Esophagus muscularis mucosa (tissue), 4 donors: ENCODE measurements around the gene NPAS3. TPM values are rescaled to one million over a fixed set of nuclear protein-coding genes. Genes with fewer than 3 reads are reported as not detected.

ENCODE experiments used
- DNase-seq: peaks from one replicate; pipeline ENCODE4 v3.0.0-alpha.2; 2017; ENCODE audit errors: extremely low spot score
- H3K27ac ChIP-seq, 4 donors: fragments of 200-600 bp; sonication (generic); replicated peaks in 1 of 4; 1 replicate in 3 of 4; 2 replicates in 1 of 4; pipeline ENCODE4 v1.5.1; 2016 to 2019; ENCODE audit warnings: mild to moderate bottlenecking in 1 of 4
- H3K27me3 ChIP-seq, 4 donors: fragments of 200-600 bp; sonication (generic); one replicate each; pipeline versions ENCODE4 v1.5.1 to v1.6.0; 2016 to 2019
- H3K36me3 ChIP-seq, 4 donors: fragments of 200-600 bp; sonication (generic); one replicate each; pipeline ENCODE4 v1.5.1; 2016 to 2019
- H3K4me1 ChIP-seq, 4 donors: fragments of 200-600 bp; sonication (generic); one replicate each; pipeline ENCODE4 v1.5.1; 2016 to 2019
- H3K4me3 ChIP-seq, 4 donors: fragments of 200-600 bp; sonication (generic); 1 replicate in 2 of 4; 2 replicates in 2 of 4; pipeline ENCODE4 v1.5.1; 2016 to 2019; ENCODE audit warnings: mild to moderate bottlenecking in 4 of 4, moderate library complexity in 1 of 4
- H3K9me3 ChIP-seq, 4 donors: fragments of 200-600 bp; sonication (generic); 1 replicate in 3 of 4; 2 replicates in 1 of 4; pipeline ENCODE4 v1.5.1; 2016 to 2019
- EP300 ChIP-seq: sonication (generic); formaldehyde crosslinking; IDR thresholded peaks from one replicate; pipeline ENCODE4 v1.6.1; 2017; ENCODE audit warnings: antibody characterized with exemption
- POLR2A ChIP-seq: fragments of 450-650 bp; IDR thresholded peaks from one replicate; pipeline ENCODE4 v1.6.1; 2017; ENCODE audit warnings: antibody characterized with exemption, moderate library complexity, mild to moderate bottlenecking, low read depth
- POLR2AphosphoS5 ChIP-seq, 2 donors: sonication (generic); formaldehyde crosslinking; IDR thresholded peaks; one replicate each; pipeline ENCODE4 v1.6.1; 2017; ENCODE audit warnings: antibody characterized with exemption in 2 of 2
- WGBS: methylation state at CpG from one replicate; pipeline ENCODE4 v1.1.5; 2018; 5-methylcytosine and 5-hydroxymethylcytosine counted together
- intact Hi-C: fragments of 100-400 bp; cut with DNase I; formaldehyde crosslinking; loops from one replicate; pipeline ENCODE4 v1.15.1; 2023
- total RNA-seq, 4 donors: library from RNA; depleted of rRNA; stranded (reverse); fragments of >200 nt; gene quantifications; one replicate each; pipeline versions ENCODE4 v1.1.0 to v1.2.1, GENCODE V29; 2016
- TF ChIP-seq, protein P1 (sequence below), 3 experiments: fragments of 200-600 bp in 2 of 3; fragments of 450-650 bp in 1 of 3; sonication (generic) in 2 of 3; IDR thresholded peaks; one replicate each; pipeline ENCODE4 v1.5.1; 2017 to 2019; ENCODE audit warnings: antibody characterized with exemption in 3 of 3, mild to moderate bottlenecking in 2 of 3, moderate library complexity in 1 of 3

The NPAS3 gene
- total RNA-seq, 4 donors from 2014 or later = 3.3 to 7.3 (median 5.8) TPM

DNA sequence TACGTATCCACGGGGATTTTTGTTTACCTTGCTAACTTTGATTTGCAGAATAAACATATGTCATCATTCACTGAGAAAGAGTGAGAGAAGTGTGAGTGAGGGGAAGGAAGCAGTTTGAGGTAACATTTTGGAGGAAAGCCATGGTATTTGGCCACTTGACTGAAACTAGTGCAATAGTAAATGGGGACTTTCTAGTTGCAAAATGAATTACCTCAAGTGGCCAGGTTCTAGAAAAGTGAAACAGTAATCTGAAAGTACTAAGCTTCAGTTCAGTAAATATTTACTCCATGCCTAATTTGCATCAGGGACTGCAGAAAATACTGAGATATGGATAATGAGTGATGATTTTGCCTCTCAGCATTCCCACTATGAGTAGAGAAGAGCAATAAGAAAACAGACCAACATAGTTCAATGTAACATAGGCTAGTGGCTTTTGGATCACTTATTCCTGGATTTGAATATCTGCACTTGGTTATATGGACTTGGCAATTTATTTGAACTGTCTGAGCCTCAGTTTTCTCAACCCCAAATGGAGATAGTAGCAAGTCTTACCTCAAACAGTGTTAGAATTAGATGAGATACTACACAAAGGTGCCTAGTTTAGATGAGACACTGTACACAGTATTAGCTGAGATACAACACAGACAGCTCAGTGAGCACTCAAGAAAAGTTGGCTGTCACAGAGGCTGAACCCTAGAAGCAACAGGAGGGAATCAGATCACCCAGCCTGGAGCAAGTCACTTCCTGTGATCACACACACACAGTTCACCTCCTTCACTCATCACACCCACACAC, 439.1 kb downstream of the NPAS3 start:
- WGBS = 54% methylated on average over 2 of the region's 2 CpGs
- H3K4me3 ChIP-seq = no peak overlapping the region
- intact Hi-C loops = no loop called here
- no peaks in the 10 kb centered on the region for H3K27me3 ChIP-seq
- H3K27ac ChIP-seq = no peak overlapping the region
- no peaks in the 10 kb centered on the region for H3K4me1 ChIP-seq
- TF ChIP-seq POLR2A (no peak), POLR2AphosphoS5 (IDR thresholded peaks at IDR 0.05) (no peak), EP300 (no peak)
- TF ChIP-seq, protein P1, sequence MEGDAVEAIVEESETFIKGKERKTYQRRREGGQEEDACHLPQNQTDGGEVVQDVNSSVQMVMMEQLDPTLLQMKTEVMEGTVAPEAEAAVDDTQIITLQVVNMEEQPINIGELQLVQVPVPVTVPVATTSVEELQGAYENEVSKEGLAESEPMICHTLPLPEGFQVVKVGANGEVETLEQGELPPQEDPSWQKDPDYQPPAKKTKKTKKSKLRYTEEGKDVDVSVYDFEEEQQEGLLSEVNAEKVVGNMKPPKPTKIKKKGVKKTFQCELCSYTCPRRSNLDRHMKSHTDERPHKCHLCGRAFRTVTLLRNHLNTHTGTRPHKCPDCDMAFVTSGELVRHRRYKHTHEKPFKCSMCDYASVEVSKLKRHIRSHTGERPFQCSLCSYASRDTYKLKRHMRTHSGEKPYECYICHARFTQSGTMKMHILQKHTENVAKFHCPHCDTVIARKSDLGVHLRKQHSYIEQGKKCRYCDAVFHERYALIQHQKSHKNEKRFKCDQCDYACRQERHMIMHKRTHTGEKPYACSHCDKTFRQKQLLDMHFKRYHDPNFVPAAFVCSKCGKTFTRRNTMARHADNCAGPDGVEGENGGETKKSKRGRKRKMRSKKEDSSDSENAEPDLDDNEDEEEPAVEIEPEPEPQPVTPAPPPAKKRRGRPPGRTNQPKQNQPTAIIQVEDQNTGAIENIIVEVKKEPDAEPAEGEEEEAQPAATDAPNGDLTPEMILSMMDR (IDR thresholded peaks at IDR 0.05) = no peak
- no peaks in the 10 kb centered on the region for H3K36me3 ChIP-seq
- H3K9me3 ChIP-seq = no peaks in the 10 kb centered on the region
- no peak for DNase-seq

DNA sequence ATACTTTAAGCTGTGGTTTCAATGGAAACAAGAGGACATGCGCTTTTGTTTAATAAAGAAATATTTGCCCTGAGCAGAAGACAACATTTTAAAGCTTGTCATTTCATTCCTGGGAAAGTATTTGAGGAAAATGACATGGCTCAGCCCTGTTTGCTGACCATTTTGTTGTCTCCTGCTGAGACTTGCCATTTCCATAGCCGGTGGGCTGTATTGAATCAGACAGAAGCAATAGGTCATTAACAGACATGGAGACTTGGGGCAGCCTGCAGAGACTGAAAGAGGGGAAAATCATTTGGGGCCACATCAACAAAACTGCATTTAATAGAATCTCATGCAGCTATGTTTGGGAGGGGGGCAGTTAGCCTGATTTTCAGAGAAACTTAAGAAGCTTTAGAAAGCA, 443.0 kb downstream of the NPAS3 start:
- intact Hi-C loops = no loop called here
- Histone ChIP-seq H3K27ac (no peak overlapping the region), H3K4me1 (no peaks in the 10 kb centered on the region), H3K27me3 (no peaks in the 10 kb centered on the region), H3K9me3 (no peaks in the 10 kb centered on the region), H3K4me3 (no peak overlapping the region), H3K36me3 (no peaks in the 10 kb centered on the region)
- DNase-seq = no peak
- WGBS = 64% methylated on average over 2 of the region's 2 CpGs
- TF ChIP-seq, protein P1 (IDR thresholded peaks at IDR 0.05) = no peak
- no peak for TF ChIP-seq EP300
- TF ChIP-seq POLR2AphosphoS5 (IDR thresholded peaks at IDR 0.05) = no peak
- TF ChIP-seq POLR2A = no peak

DNA sequence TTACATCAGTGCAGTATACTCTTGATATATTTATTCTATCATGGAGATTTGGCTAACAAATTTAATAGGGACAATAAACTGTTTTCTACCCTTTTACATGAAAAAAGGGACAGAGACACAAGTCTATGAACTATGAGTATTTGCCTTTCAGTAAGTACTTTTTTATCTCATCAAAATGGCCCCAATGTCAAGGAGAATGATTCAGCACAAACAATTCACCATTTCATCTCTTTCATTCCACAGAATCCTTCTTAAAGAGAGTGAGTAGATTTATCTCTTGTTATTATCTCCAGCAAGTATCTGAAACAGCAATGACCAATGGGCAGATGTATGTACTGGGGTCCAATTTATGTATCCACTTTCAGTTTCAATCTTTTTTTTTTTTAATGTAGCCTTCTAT, 447.5 kb downstream of the NPAS3 start:
- Histone ChIP-seq H3K27ac (no peak overlapping the region), H3K9me3 (no peaks in the 10 kb centered on the region), H3K27me3 (no peaks in the 10 kb centered on the region), H3K4me3 (no peak overlapping the region), H3K4me1 (no peaks in the 10 kb centered on the region), H3K36me3 (no peaks in the 10 kb centered on the region)
- no peak for DNase-seq
- intact Hi-C loops = no loop called here
- TF ChIP-seq, protein P1 (IDR thresholded peaks at IDR 0.05) = no peak
- TF ChIP-seq EP300 (no peak), POLR2A (no peak), POLR2AphosphoS5 (IDR thresholded peaks at IDR 0.05) (no peak)

DNA sequence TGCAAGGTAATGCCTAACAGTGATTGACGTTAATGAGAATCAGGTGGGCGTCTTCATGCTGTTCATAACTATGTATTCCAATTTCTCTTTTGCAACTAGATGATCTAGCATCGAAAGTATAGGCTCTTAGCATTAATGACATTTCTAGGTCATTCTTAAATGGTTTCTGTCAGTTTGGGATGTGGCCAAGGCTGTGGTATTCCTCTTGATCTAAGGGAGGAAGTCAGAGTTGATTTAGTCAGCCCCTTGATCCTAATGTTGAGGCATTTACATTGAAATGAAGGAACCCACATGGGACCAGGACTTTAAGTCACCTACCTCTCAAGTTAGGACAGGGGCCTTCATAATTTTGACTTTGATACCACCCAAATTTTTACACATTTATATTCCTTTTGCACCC, 448.1 kb downstream of the NPAS3 start:
- no peak overlapping the region for H3K27ac ChIP-seq
- H3K27me3 ChIP-seq = no peaks in the 10 kb centered on the region
- H3K9me3 ChIP-seq = no peaks in the 10 kb centered on the region
- no peak overlapping the region for H3K4me3 ChIP-seq
- no peaks in the 10 kb centered on the region for H3K4me1 ChIP-seq
- WGBS = 80% methylated on average over 3 of the region's 3 CpGs
- TF ChIP-seq POLR2A = no peak
- no peak for TF ChIP-seq POLR2AphosphoS5 (IDR thresholded peaks at IDR 0.05)
- TF ChIP-seq, protein P1 (IDR thresholded peaks at IDR 0.05) = no peak
- intact Hi-C loops = no loop called here
- no peak for DNase-seq
- H3K36me3 ChIP-seq = no peaks in the 10 kb centered on the region

DNA sequence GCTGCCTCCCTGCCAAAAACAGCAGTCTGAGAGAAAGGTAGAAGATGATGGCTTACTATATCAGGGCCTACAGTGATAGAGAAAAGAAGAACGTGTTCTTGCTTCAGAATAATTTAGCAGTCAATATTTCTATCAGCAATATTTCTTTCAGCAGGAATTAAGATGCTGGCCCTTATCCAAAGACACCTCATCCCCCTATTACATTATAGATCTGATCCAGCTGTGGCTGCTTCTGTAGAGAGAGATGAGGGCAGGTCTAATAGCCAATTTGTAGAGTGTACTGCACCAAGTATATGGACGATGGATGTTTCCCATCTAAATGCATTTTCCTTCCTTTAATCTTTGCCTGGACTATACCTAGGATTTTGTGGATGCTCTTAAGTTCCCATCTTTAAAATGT, 451.7 kb downstream of the NPAS3 start:
- WGBS = 36% methylated on average over 2 of the region's 2 CpGs
- Histone ChIP-seq H3K4me1 (no peaks in the 10 kb centered on the region), H3K4me3 (no peak overlapping the region), H3K27ac (no peak overlapping the region), H3K36me3 (no peaks in the 10 kb centered on the region), H3K27me3 (no peaks in the 10 kb centered on the region), H3K9me3 (no peaks in the 10 kb centered on the region)
- DNase-seq = no peak
- intact Hi-C loops = no loop called here
- TF ChIP-seq POLR2A (no peak), POLR2AphosphoS5 (IDR thresholded peaks at IDR 0.05) (no peak), EP300 (no peak)
- TF ChIP-seq, protein P1 (IDR thresholded peaks at IDR 0.05) = no peak
